HCT116 (cell line): ENCODE results near the gene IFT25.

Experiments
- POLR2A ChIP-seq: IDR thresholded peaks from 2 replicates; pipeline ENCODE4 v1.7.0; 2011; ENCODE audit warnings: borderline replicate concordance; ENCODE audit not compliant: insufficient read depth, insufficient read length; ENCODE audit errors: extremely low read depth
- YY1 ChIP-seq: IDR thresholded peaks from 2 replicates; pipeline ENCODE4 v1.6.1; 2011; ENCODE audit warnings: low read length, low read depth, moderate library complexity, mild to moderate bottlenecking; ENCODE audit not compliant: insufficient replicate concordance; ENCODE audit errors: extremely low read depth
- ZFX ChIP-seq: fragments of 450-650 bp; IDR thresholded peaks from 2 replicates; pipeline ENCODE4 v1.6.1; 2017

DNA sequence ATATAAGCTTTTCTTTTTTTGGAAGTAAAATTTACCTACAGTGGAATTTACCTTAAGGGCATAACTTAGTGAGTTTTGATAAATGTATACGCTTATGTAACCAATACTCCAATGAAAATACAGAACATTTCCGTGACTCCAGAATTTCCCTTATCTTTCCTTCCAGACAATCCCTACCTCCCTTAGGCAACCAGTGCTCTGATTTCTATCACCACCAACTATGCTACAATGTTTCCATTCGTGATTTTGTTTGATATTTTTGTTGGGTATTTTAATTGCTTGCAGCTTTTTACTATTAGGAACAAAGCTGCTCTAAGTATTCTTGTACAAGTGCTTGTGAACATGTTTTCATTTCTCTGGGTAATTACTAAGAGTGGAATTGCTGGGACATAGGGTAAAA lies 14.6 kb downstream of the IFT25 start:
- TF ChIP-seq YY1 (no peak), POLR2A (no peak), ZFX (no peak)
